ENCODE measurements around the gene CRYGS. TPM values are rescaled to one million over a fixed set of nuclear protein-coding genes. Genes with fewer than 3 reads are reported as not detected.

CRYGS gene
- total RNA-seq, 1 donor from 2014 or later: 7.8 TPM

GRCh38 chr3:186529201-186529999 is 14.8 kb downstream of the CRYGS start:
- TF ChIP-seq, protein P1, sequence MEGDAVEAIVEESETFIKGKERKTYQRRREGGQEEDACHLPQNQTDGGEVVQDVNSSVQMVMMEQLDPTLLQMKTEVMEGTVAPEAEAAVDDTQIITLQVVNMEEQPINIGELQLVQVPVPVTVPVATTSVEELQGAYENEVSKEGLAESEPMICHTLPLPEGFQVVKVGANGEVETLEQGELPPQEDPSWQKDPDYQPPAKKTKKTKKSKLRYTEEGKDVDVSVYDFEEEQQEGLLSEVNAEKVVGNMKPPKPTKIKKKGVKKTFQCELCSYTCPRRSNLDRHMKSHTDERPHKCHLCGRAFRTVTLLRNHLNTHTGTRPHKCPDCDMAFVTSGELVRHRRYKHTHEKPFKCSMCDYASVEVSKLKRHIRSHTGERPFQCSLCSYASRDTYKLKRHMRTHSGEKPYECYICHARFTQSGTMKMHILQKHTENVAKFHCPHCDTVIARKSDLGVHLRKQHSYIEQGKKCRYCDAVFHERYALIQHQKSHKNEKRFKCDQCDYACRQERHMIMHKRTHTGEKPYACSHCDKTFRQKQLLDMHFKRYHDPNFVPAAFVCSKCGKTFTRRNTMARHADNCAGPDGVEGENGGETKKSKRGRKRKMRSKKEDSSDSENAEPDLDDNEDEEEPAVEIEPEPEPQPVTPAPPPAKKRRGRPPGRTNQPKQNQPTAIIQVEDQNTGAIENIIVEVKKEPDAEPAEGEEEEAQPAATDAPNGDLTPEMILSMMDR (conservative IDR thresholded peaks at IDR 0.05): peak; percentile 32
- Mint-ChIP-seq H3K9me3 (peaks cover 9% of the 10 kb centered on the region), H3K27me3 (peaks cover 4% of the 10 kb centered on the region), H3K36me3 (no peaks in the 10 kb centered on the region), H3K4me3 (no peak overlapping the region), H3K27ac (no peak overlapping the region), H3K4me1 (ENCODE audit: unreplicated experiment) (peaks cover 30% of the 10 kb centered on the region)
- no peak for DNase-seq (ENCODE audit: extremely low spot score, unreplicated experiment)

GRCh38 chr3:186526256-186526606 is 17.9 kb downstream of the CRYGS start:
- no peak overlapping the region for H3K27ac Mint-ChIP-seq

DNA sequence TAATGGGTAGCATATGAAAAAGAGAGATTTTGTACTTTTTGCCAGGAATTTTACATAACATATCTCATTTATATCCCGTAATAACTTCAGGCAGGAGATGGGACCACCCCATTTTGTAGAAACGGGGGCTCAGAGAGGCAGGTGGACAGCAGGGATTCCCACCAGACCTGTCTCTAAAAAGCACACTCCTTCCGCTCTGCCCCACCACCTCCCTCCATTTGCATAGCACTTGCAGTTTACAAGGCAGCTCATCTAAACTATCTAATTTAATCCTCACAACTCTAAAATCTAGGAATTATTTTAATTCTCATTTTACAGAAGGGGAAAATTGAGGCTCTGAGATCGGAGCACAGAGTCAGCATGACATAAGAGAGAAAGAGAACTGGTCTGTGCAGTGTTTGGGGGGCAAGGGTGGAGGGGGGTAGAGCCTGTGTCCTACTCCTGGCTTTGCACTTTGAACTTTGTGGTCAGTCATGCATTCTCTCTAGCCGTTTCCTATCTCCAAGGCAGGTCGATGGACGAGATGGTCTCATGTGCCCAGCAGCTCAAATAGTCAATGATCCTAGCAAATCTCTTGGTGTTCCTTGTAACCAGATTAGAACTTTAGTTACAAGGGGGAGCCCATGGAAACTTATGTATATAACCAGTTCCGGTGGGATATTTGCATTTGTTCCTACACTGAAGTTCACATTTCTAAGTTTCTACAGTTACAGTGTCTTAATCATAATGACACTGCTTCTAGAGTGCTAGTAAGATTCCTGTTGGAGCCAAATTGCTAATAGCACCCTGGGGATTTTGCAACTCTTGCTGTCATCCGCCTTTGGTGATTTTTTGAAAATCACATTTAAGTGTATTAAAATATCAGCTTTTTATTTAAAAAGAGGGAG is 18.6 kb downstream of the CRYGS start:
- Mint-ChIP-seq H3K4me1 (ENCODE audit: unreplicated experiment) (peaks cover 35% of the 10 kb centered on the region), H3K4me3 (no peak overlapping the region), H3K9me3 (peaks cover 9% of the 10 kb centered on the region), H3K27ac (no peak overlapping the region), H3K36me3 (no peaks in the 10 kb centered on the region), H3K27me3 (peaks cover 4% of the 10 kb centered on the region)
- DNase-seq (ENCODE audit: extremely low spot score, unreplicated experiment): no peak
- TF ChIP-seq, protein P1 (conservative IDR thresholded peaks at IDR 0.05): no peak

More at GRCh38 chr3:186526256-186526606, 17.9 kb downstream of the CRYGS start:
- Mint-ChIP-seq H3K4me3 (no peak overlapping the region), H3K4me1 (ENCODE audit: unreplicated experiment) (peaks cover 29% of the 10 kb centered on the region), H3K36me3 (no peaks in the 10 kb centered on the region), H3K27me3 (peaks cover 4% of the 10 kb centered on the region), H3K9me3 (peaks cover 9% of the 10 kb centered on the region)
- DNase-seq (ENCODE audit: extremely low spot score, unreplicated experiment): no peak
- TF ChIP-seq, protein P1 (conservative IDR thresholded peaks at IDR 0.05): no peak

- peaks cover 40% of the 10 kb centered on the region for H3K4me1 Mint-ChIP-seq (ENCODE audit: unreplicated experiment)
- no peak overlapping the region for H3K4me3 Mint-ChIP-seq
- H3K36me3 Mint-ChIP-seq: no peaks in the 10 kb centered on the region
- no peak for DNase-seq (ENCODE audit: extremely low spot score, unreplicated experiment)
- TF ChIP-seq, protein P1 (conservative IDR thresholded peaks at IDR 0.05): no peak
- H3K27ac Mint-ChIP-seq: no peak overlapping the region
- peaks cover 4% of the 10 kb centered on the region for H3K27me3 Mint-ChIP-seq
- H3K9me3 Mint-ChIP-seq: peaks cover 9% of the 10 kb centered on the region
Observed at GRCh38 chr3:186524616-186525015, 19.6 kb downstream of the CRYGS start.

DNA sequence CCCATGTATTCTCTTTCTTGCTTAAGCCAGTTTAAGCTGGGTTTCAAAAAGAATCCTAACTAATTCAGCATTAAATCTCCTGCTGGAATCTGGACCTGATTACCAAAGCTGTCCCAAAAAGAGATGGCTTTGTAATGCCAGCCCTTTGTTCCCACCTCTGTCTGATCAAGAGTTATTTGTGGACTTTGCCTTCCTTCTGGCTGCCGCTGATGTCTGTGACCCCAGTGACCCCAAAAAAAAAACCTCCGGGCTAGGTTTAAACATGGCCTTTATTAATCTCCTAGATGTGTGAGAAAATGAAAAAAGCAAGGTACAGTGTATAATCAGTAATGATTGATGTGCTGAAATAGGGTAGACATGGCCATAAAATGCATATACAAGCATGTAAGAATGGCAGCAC is 20.7 kb downstream of the CRYGS start:
- Mint-ChIP-seq H3K27me3 (peaks cover 7% of the 10 kb centered on the region), H3K4me1 (ENCODE audit: unreplicated experiment) (peaks cover 35% of the 10 kb centered on the region), H3K36me3 (no peaks in the 10 kb centered on the region), H3K4me3 (no peak overlapping the region), H3K9me3 (peaks cover 5% of the 10 kb centered on the region), H3K27ac (no peak overlapping the region)
- TF ChIP-seq, protein P1 (conservative IDR thresholded peaks at IDR 0.05): no peak
- DNase-seq (ENCODE audit: extremely low spot score, unreplicated experiment): no peak

All from type B pancreatic cell (in vitro differentiated cells).